ENCODE measurements around the gene SBNO1.

The SBNO1 gene

GRCh38 chr12:123354600-123354999 is 10.0 kb downstream of the SBNO1 start:
- peaks cover 22% of the 10 kb centered on the region for H3K36me3 ChIP-seq (replicated peaks; ENCODE audit: low read depth, low read length)
- peaks cover 100% of the 10 kb centered on the region for H3K79me2 ChIP-seq (ENCODE audit: low read length)
- H3K4me3 ChIP-seq (ENCODE audit: low read length), result no peak overlapping the region
- no peak overlapping the region for H2AFZ ChIP-seq (ENCODE audit: low read depth, low read length)
- TF ChIP-seq EZH2phosphoT487 (IDR thresholded peaks at IDR 0.05; ENCODE audit: low read depth) (no peak), CTCF (IDR thresholded peaks at IDR 0.05; ENCODE audit: low read depth, low read length) (no peak)
- peaks cover 21% of the 10 kb centered on the region for H3K4me1 ChIP-seq (ENCODE audit: low read length)
- no peak overlapping the region for H3K4me2 ChIP-seq (ENCODE audit: low read length)
- peaks cover 93% of the 10 kb centered on the region for H4K20me1 ChIP-seq (ENCODE audit: insufficient read depth, low read length)
- no peak overlapping the region for H3K27ac ChIP-seq (ENCODE audit: low read length)
- no peaks in the 10 kb centered on the region for H3K9me3 ChIP-seq (ENCODE audit: insufficient read depth, low read length)
- H3K9ac ChIP-seq (ENCODE audit: low read length), result no peak overlapping the region
- no peaks in the 10 kb centered on the region for H3K27me3 ChIP-seq (ENCODE audit: low read depth, low read length)

- Histone ChIP-seq H3K36me3 (replicated peaks; ENCODE audit: low read depth, low read length) (peaks cover 28% of the 10 kb centered on the region), H3K4me2 (ENCODE audit: low read length) (no peak overlapping the region), H4K20me1 (ENCODE audit: insufficient read depth, low read length) (peaks cover 66% of the 10 kb centered on the region), H2AFZ (ENCODE audit: low read depth, low read length) (no peak overlapping the region), H3K4me1 (ENCODE audit: low read length) (no peaks in the 10 kb centered on the region), H3K27me3 (ENCODE audit: low read depth, low read length) (no peaks in the 10 kb centered on the region), H3K9me3 (ENCODE audit: insufficient read depth, low read length) (no peaks in the 10 kb centered on the region), H3K79me2 (ENCODE audit: low read length) (peaks cover 91% of the 10 kb centered on the region), H3K27ac (ENCODE audit: low read length) (no peak overlapping the region), H3K4me3 (ENCODE audit: low read length) (no peak overlapping the region), H3K9ac (ENCODE audit: low read length) (no peak overlapping the region)
- no peak for TF ChIP-seq EZH2phosphoT487 (IDR thresholded peaks at IDR 0.05; ENCODE audit: low read depth)
- TF ChIP-seq CTCF (IDR thresholded peaks at IDR 0.05; ENCODE audit: low read depth, low read length), result no peak
Measured at GRCh38 chr12:123351349-123351748, 13.3 kb downstream of the SBNO1 start.

- no peak for TF ChIP-seq CTCF (IDR thresholded peaks at IDR 0.05; ENCODE audit: low read depth, low read length)
- H3K4me3 ChIP-seq (ENCODE audit: low read length), result no peak overlapping the region
- H3K27me3 ChIP-seq (ENCODE audit: low read depth, low read length), result no peaks in the 10 kb centered on the region
- no peak overlapping the region for H3K4me2 ChIP-seq (ENCODE audit: low read length)
- H3K4me1 ChIP-seq (ENCODE audit: low read length), result no peaks in the 10 kb centered on the region
- peaks cover 45% of the 10 kb centered on the region for H3K36me3 ChIP-seq (replicated peaks; ENCODE audit: low read depth, low read length)
- peaks cover 82% of the 10 kb centered on the region for H3K79me2 ChIP-seq (ENCODE audit: low read length)
- H4K20me1 ChIP-seq (ENCODE audit: insufficient read depth, low read length), result peaks cover 37% of the 10 kb centered on the region
- no peak overlapping the region for H2AFZ ChIP-seq (ENCODE audit: low read depth, low read length)
- no peaks in the 10 kb centered on the region for H3K9me3 ChIP-seq (ENCODE audit: insufficient read depth, low read length)
- H3K27ac ChIP-seq (ENCODE audit: low read length), result no peak overlapping the region
- H3K9ac ChIP-seq (ENCODE audit: low read length), result no peak overlapping the region
Measured at GRCh38 chr12:123346946-123347345, 17.7 kb downstream of the SBNO1 start.

- H3K36me3 ChIP-seq (replicated peaks; ENCODE audit: low read depth, low read length), result peaks cover 49% of the 10 kb centered on the region
- peaks cover 77% of the 10 kb centered on the region for H3K79me2 ChIP-seq (ENCODE audit: low read length)
- H3K9ac ChIP-seq (ENCODE audit: low read length), result no peak overlapping the region
- no peaks in the 10 kb centered on the region for H3K27me3 ChIP-seq (ENCODE audit: low read depth, low read length)
- H3K4me3 ChIP-seq (ENCODE audit: low read length), result no peak overlapping the region
- TF ChIP-seq EZH2phosphoT487 (IDR thresholded peaks at IDR 0.05; ENCODE audit: low read depth) (no peak), CTCF (IDR thresholded peaks at IDR 0.05; ENCODE audit: low read depth, low read length) (no peak)
- H3K4me1 ChIP-seq (ENCODE audit: low read length), result no peaks in the 10 kb centered on the region
- H4K20me1 ChIP-seq (ENCODE audit: insufficient read depth, low read length), result peaks cover 22% of the 10 kb centered on the region
- no peaks in the 10 kb centered on the region for H3K9me3 ChIP-seq (ENCODE audit: insufficient read depth, low read length)
- no peak overlapping the region for H2AFZ ChIP-seq (ENCODE audit: low read depth, low read length)
- H3K27ac ChIP-seq (ENCODE audit: low read length), result no peak overlapping the region
- no peak overlapping the region for H3K4me2 ChIP-seq (ENCODE audit: low read length)
Measured at GRCh38 chr12:123344086-123344485, 20.6 kb downstream of the SBNO1 start.
